A673 (cell line): ENCODE measurements around the gene IL10RB. TPM values are rescaled to one million over a fixed set of nuclear protein-coding genes. Genes with fewer than 3 reads are reported as not detected.

ENCODE experiments used
- BruUV-seq: library from RNA; stranded (reverse); fragments of 400-500 nt; replicated peaks from 2 replicates; lab custom pipeline; 2021; lab: Mats Ljungman, UMichigan
- CTCF ChIA-PET: fragments of 300-600 bp; sonication (Branson Sonifier 250); formaldehyde crosslinking; loops from one replicate; lab custom pipeline; 2022; ENCODE audit warnings: antibody characterized with exemption; lab: Charles Lee
- POLR2A ChIA-PET: fragments of 300-600 bp; sonication (Branson Sonifier 250); formaldehyde crosslinking; loops from one replicate; lab custom pipeline; 2022; ENCODE audit warnings: antibody characterized with exemption; ENCODE audit not compliant: low non-redundant PET; lab: Charles Lee
- DNase-seq: peaks from one replicate; pipeline ENCODE4 v3.0.0-alpha.2; 2015; ENCODE audit warnings: low spot score
- H3K27ac ChIP-seq: fragments of 200-600 bp; sonication (generic); 2 replicates; pipeline ENCODE4 v1.5.1; 2016; ENCODE audit warnings: mixed run types, low read depth, mild to moderate bottlenecking, mixed read lengths, antibody characterized with exemption, low read length; ENCODE audit not compliant: poor library complexity, severe bottlenecking
- H3K27me3 ChIP-seq: fragments of 200-600 bp; sonication (generic); replicated peaks from 2 replicates; pipeline ENCODE4 v1.6.1; 2017; ENCODE audit warnings: mixed run types, low read depth, mild to moderate bottlenecking, mixed read lengths, antibody characterized with exemption, low read length; ENCODE audit not compliant: insufficient read depth, poor library complexity
- H3K36me3 ChIP-seq: fragments of 200-600 bp; sonication (generic); 2 replicates; pipeline ENCODE4 v1.6.1; 2016; ENCODE audit warnings: mixed run types, mild to moderate bottlenecking, mixed read lengths, antibody characterized with exemption, low read length; ENCODE audit not compliant: insufficient read depth, poor library complexity, severe bottlenecking
- H3K4me1 ChIP-seq: fragments of 200-600 bp; sonication (generic); 2 replicates; pipeline ENCODE4 v1.6.1; 2017; ENCODE audit warnings: mixed run types, mild to moderate bottlenecking, mixed read lengths, antibody characterized with exemption, low read length; ENCODE audit not compliant: insufficient read depth, poor library complexity, severe bottlenecking
- H3K4me3 ChIP-seq: fragments of 200-600 bp; sonication (generic); 2 replicates; pipeline ENCODE4 v1.5.1; 2016; ENCODE audit warnings: low read depth, mixed run types, mild to moderate bottlenecking, mixed read lengths, low read length; ENCODE audit not compliant: poor library complexity, severe bottlenecking
- H3K9me3 ChIP-seq: fragments of 200-600 bp; sonication (generic); 2 replicates; pipeline ENCODE4 v1.6.1; 2016; ENCODE audit warnings: mixed run types, low read depth, mild to moderate bottlenecking, mixed read lengths, antibody characterized with exemption, low read length; ENCODE audit not compliant: poor library complexity, severe bottlenecking
- EZH2 ChIP-seq: fragments of 200-600 bp; sonication (generic); IDR thresholded peaks from 2 replicates; pipeline ENCODE4 v1.6.1; 2017; ENCODE audit warnings: borderline replicate concordance, low read depth, mild to moderate bottlenecking, mixed read lengths, antibody characterized with exemption, low read length; ENCODE audit not compliant: poor library complexity, severe bottlenecking
- intact Hi-C: fragments of 100-400 bp; cut with micrococcal nuclease; formaldehyde crosslinking; loops from one replicate; pipeline ENCODE4 v1.10.0; 2022; ENCODE audit not compliant: unreplicated experiment
- total RNA-seq: library from RNA; stranded (reverse); gene quantifications from 2 replicates; pipeline ENCODE4 v1.2.3, GENCODE V29; 2021
- TF ChIP-seq, protein P1 (sequence below): fragments of 300-800, 200-600 bp; sonication (generic); conservative IDR thresholded peaks from 2 replicates; pipeline ENCODE4 v1.5.1; 2017; ENCODE audit warnings: low read depth, mild to moderate bottlenecking, antibody characterized with exemption, low read length, moderate library complexity, mixed read lengths

Gene IL10RB
- total RNA-seq, 1 experiment from 2014 or later = 11.1 TPM

GRCh38 chr21:33325222-33326067 lies 59.3 kb downstream of the IL10RB start:
- Histone ChIP-seq H3K36me3 (no peaks in the 10 kb centered on the region), H3K4me3 (peak overlapping the region; percentile 78), H3K9me3 (no peaks in the 10 kb centered on the region), H3K27me3 (no peaks in the 10 kb centered on the region), H3K27ac (peak overlapping the region; percentile 90), H3K4me1 (no peaks in the 10 kb centered on the region)
- peak; percentile 77 for DNase-seq
- ChIA-PET CTCF (interaction anchor here (0.5 to 1.1 kb wide), 4 partner anchors 36 to 128 kb away, joined by 3 to 6 read pairs (median 5); no protein-coding TSS in a partner anchor), POLR2A (no interaction called here)
- TF ChIP-seq, protein P1, sequence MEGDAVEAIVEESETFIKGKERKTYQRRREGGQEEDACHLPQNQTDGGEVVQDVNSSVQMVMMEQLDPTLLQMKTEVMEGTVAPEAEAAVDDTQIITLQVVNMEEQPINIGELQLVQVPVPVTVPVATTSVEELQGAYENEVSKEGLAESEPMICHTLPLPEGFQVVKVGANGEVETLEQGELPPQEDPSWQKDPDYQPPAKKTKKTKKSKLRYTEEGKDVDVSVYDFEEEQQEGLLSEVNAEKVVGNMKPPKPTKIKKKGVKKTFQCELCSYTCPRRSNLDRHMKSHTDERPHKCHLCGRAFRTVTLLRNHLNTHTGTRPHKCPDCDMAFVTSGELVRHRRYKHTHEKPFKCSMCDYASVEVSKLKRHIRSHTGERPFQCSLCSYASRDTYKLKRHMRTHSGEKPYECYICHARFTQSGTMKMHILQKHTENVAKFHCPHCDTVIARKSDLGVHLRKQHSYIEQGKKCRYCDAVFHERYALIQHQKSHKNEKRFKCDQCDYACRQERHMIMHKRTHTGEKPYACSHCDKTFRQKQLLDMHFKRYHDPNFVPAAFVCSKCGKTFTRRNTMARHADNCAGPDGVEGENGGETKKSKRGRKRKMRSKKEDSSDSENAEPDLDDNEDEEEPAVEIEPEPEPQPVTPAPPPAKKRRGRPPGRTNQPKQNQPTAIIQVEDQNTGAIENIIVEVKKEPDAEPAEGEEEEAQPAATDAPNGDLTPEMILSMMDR = no peak
- no peak for TF ChIP-seq EZH2
- intact Hi-C loops = no loop called here
- BruUV-seq = no TSS peak

- intact Hi-C loops = no loop called here
- CTCF ChIA-PET = no interaction called here
- Histone ChIP-seq H3K9me3 (peaks cover 7% of the 10 kb centered on the region), H3K4me1 (no peaks in the 10 kb centered on the region), H3K4me3 (no peak overlapping the region), H3K27me3 (no peaks in the 10 kb centered on the region), H3K27ac (no peak overlapping the region), H3K36me3 (no peaks in the 10 kb centered on the region)
- DNase-seq = no peak
- POLR2A ChIA-PET = no interaction called here
- TF ChIP-seq EZH2 = no peak
- TF ChIP-seq, protein P1 = no peak
- BruUV-seq = no TSS peak
Measured at GRCh38 chr21:33327326-33327725, 61.2 kb downstream of the IL10RB start.

DNA sequence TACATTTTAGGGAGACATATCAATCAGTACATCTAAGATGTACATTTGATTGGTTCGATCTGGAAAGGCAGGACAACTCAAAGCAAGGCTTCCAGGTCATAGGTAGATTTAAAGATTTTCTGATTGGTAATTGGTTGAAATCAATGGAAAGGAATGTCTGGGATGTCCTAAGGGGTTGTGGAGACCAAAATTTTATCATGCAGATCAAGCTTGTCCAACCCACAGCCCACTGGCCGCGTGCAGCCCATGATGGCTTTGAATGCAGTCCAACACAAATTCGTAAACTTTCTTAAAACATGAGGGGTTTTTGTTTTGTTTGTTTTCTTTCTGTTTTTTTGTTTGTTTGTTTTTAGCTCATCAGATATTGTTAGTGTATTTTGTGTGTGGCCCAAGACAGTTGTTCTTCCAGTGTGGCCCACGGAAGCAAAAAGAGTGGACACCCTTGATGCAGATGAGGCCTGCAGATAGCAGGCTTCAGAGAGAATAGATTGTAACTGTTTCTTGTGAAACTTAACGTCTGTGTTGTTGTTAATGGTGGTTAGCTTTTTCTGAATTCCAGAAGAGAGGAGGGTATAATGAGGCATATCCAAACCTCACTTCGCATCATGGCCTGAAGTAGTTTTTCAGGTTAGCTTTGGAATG lies 61.7 kb downstream of the IL10RB start:
- Histone ChIP-seq H3K9me3 (peaks cover 12% of the 10 kb centered on the region), H3K4me3 (no peak overlapping the region), H3K4me1 (no peaks in the 10 kb centered on the region), H3K36me3 (no peaks in the 10 kb centered on the region), H3K27ac (no peak overlapping the region), H3K27me3 (no peaks in the 10 kb centered on the region)
- intact Hi-C loops = no loop called here
- no peak for TF ChIP-seq EZH2
- TF ChIP-seq, protein P1 = no peak
- BruUV-seq = no TSS peak
- POLR2A ChIA-PET = interaction anchor here (0.5 kb wide), 1 partner anchor 53 kb away, joined by 3 read pairs; no protein-coding TSS in a partner anchor
- CTCF ChIA-PET = no interaction called here
- no peak for DNase-seq
